H7 (cell line): Measurements from ENCODE around the gene SLC22A4. TPM values are rescaled to one million over a fixed set of nuclear protein-coding genes. Genes with fewer than 3 reads are reported as not detected.

Experiments used
- DNase-seq: peaks from one replicate; pipeline ENCODE4 v3.0.0; 2012
- H3K27me3 ChIP-seq: 2 replicates; pipeline ENCODE4 v1.6.0; 2011; ENCODE audit warnings: mild to moderate bottlenecking, low read length; ENCODE audit not compliant: control insufficient read depth, insufficient read depth
- H3K36me3 ChIP-seq: replicated peaks from 2 replicates; pipeline ENCODE4 v1.5.1; 2011; ENCODE audit warnings: low read length; ENCODE audit not compliant: control insufficient read depth, insufficient read depth
- H3K4me3 ChIP-seq: 2 replicates; pipeline ENCODE4 v1.5.1; 2011; ENCODE audit warnings: low read depth, mild to moderate bottlenecking, control low read depth, low read length, moderate library complexity; ENCODE audit not compliant: insufficient read depth
- total RNA-seq: library from RNA; depleted of rRNA; stranded (reverse); fragments of >200 nt; shearing (Covaris generic); gene quantifications from 2 replicates; pipeline ENCODE4 v1.2.3, GENCODE V29; 2014

The SLC22A4 gene
- total RNA-seq, 1 experiment from 2014 or later, result 0.17 TPM

- no peaks in the 10 kb centered on the region for H3K36me3 ChIP-seq
- H3K27me3 ChIP-seq, result no peaks in the 10 kb centered on the region
- DNase-seq, result no peak
- H3K4me3 ChIP-seq, result no peak overlapping the region
Observed at GRCh38 chr5:132354381-132355139, 60.4 kb downstream of the SLC22A4 start.

GRCh38 chr5:132355140-132355765 lies 61.1 kb downstream of the SLC22A4 start:
- DNase-seq, result no peak
- Histone ChIP-seq H3K4me3 (no peak overlapping the region), H3K36me3 (no peaks in the 10 kb centered on the region), H3K27me3 (no peaks in the 10 kb centered on the region)

- Histone ChIP-seq H3K4me3 (no peak overlapping the region), H3K36me3 (no peaks in the 10 kb centered on the region), H3K27me3 (no peaks in the 10 kb centered on the region)
- DNase-seq, result no peak
Observed at GRCh38 chr5:132358775-132359174, 64.6 kb downstream of the SLC22A4 start.

- no peaks in the 10 kb centered on the region for H3K36me3 ChIP-seq
- no peaks in the 10 kb centered on the region for H3K27me3 ChIP-seq
- no peak overlapping the region for H3K4me3 ChIP-seq
- no peak for DNase-seq
Observed at GRCh38 chr5:132362086-132362485, 67.9 kb downstream of the SLC22A4 start.

- Histone ChIP-seq H3K36me3 (no peaks in the 10 kb centered on the region), H3K27me3 (no peaks in the 10 kb centered on the region)
- no peak for DNase-seq
Observed at GRCh38 chr5:132363431-132364112, 69.4 kb downstream of the SLC22A4 start.

GRCh38 chr5:132364319-132364718 lies 70.1 kb downstream of the SLC22A4 start:
- Histone ChIP-seq H3K27me3 (no peaks in the 10 kb centered on the region; the same call in 1 of the 2 replicates), H3K36me3 (no peaks in the 10 kb centered on the region), H3K4me3 (no peak overlapping the region)
- no peak for DNase-seq

More at GRCh38 chr5:132363431-132364112, 69.4 kb downstream of the SLC22A4 start:
- no peak overlapping the region for H3K4me3 ChIP-seq

- no peak overlapping the region for H3K4me3 ChIP-seq
- no peaks in the 10 kb centered on the region for H3K36me3 ChIP-seq
- peaks cover 6% of the 10 kb centered on the region for H3K27me3 ChIP-seq
- DNase-seq, result no peak
Observed at GRCh38 chr5:132365213-132365612, 71.0 kb downstream of the SLC22A4 start.

- no peak overlapping the region for H3K4me3 ChIP-seq
- H3K36me3 ChIP-seq, result no peaks in the 10 kb centered on the region
- peaks cover 15% of the 10 kb centered on the region for H3K27me3 ChIP-seq
- no peak for DNase-seq
Observed at GRCh38 chr5:132368186-132368585, 74.0 kb downstream of the SLC22A4 start.

GRCh38 chr5:132369007-132369473 lies 74.8 kb downstream of the SLC22A4 start:
- DNase-seq, result no peak
- H3K4me3 ChIP-seq, result peak overlapping the region; percentile 71
- peaks cover 15% of the 10 kb centered on the region for H3K27me3 ChIP-seq
- H3K36me3 ChIP-seq, result no peaks in the 10 kb centered on the region

- DNase-seq, result peak; percentile 96
- H3K27me3 ChIP-seq, result peaks cover 15% of the 10 kb centered on the region
Observed at GRCh38 chr5:132369474-132370180, 75.4 kb downstream of the SLC22A4 start, which contains the start of gene SLC22A5. Gene SLC22A5, plus strand, starts transcription at chr5:132369710. Its CDS starts 263 bp downstream, at chr5:132369973.

GRCh38 chr5:132370181-132370970 lies 76.2 kb downstream of the SLC22A4 start:
- H3K27me3 ChIP-seq, result peaks cover 15% of the 10 kb centered on the region
- peak; percentile 38 for DNase-seq
- peak overlapping the region; percentile 71 for H3K4me3 ChIP-seq
- no peaks in the 10 kb centered on the region; the same call in 1 of the 2 replicates for H3K36me3 ChIP-seq

More at GRCh38 chr5:132369474-132370180, 75.4 kb downstream of the SLC22A4 start, which contains the start of gene SLC22A5:
- H3K36me3 ChIP-seq, result no peaks in the 10 kb centered on the region; the same call in 1 of the 2 replicates
- H3K4me3 ChIP-seq, result peak within 1 kb of the TSS; percentile 71

GRCh38 chr5:132370971-132371602 lies 76.9 kb downstream of the SLC22A4 start:
- no peak for DNase-seq
- H3K27me3 ChIP-seq, result peaks cover 15% of the 10 kb centered on the region
- H3K36me3 ChIP-seq, result no peaks in the 10 kb centered on the region; the same call in 1 of the 2 replicates
- no peak overlapping the region for H3K4me3 ChIP-seq

GRCh38 chr5:132371603-132371994 lies 77.4 kb downstream of the SLC22A4 start:
- no peak overlapping the region for H3K4me3 ChIP-seq

More at GRCh38 chr5:132371603-132371994, 77.4 kb downstream of the SLC22A4 start:
- DNase-seq, result no peak
- Histone ChIP-seq H3K27me3 (peaks cover 15% of the 10 kb centered on the region), H3K36me3 (no peaks in the 10 kb centered on the region; the same call in 1 of the 2 replicates)
